HG03039 (cell line): ENCODE data around the gene AHCY.
"Not testable (repeated sequence)": the region's sequence is repeated elsewhere in the genome, so short reads cannot be mapped to it uniquely, and the experiment has no call there.

Source experiments
- ATAC-seq: cut with Tn5 transposase; IDR thresholded peaks from one replicate; pipeline ENCODE4 v1.9.1; 2021; ENCODE audit warnings: mild to moderate bottlenecking, moderate library complexity; ENCODE audit not compliant: unreplicated experiment

The AHCY gene

GRCh38 chr20:34302723-34303533 is at the start of gene AHCY:
Gene AHCY, minus strand, starts transcription at chr20:34303355. Its CDS starts 85 bp downstream, at chr20:34303270.
- peak; percentile 81 for ATAC-seq

GRCh38 chr20:34350095-34350494 is 46.9 kb upstream of the AHCY start:
- no peak for ATAC-seq

GRCh38 chr20:34347571-34347970 is 44.4 kb upstream of the AHCY start:
- no peak for ATAC-seq

- not testable (repeated sequence) for ATAC-seq
Observed at GRCh38 chr20:34346533-34346865, 43.3 kb upstream of the AHCY start.

- not testable (repeated sequence) for ATAC-seq
Observed at GRCh38 chr20:34345839-34346532, 42.8 kb upstream of the AHCY start.

GRCh38 chr20:34345402-34345736 is 42.2 kb upstream of the AHCY start:
- ATAC-seq, result no peak

- ATAC-seq, result no peak
Observed at GRCh38 chr20:34344238-34344637, 41.1 kb upstream of the AHCY start.

GRCh38 chr20:34343458-34344211 is 40.5 kb upstream of the AHCY start:
- ATAC-seq, result no peak

GRCh38 chr20:34341199-34341598 is 38.0 kb upstream of the AHCY start:
- not testable (repeated sequence) for ATAC-seq

GRCh38 chr20:34340726-34341125 is 37.6 kb upstream of the AHCY start:
- ATAC-seq, result not testable (repeated sequence)

- no peak for ATAC-seq
Observed at GRCh38 chr20:34337982-34338726, 35.0 kb upstream of the AHCY start.

GRCh38 chr20:34337544-34337943 is 34.4 kb upstream of the AHCY start:
- ATAC-seq, result no peak

GRCh38 chr20:34334654-34335407 is 31.7 kb upstream of the AHCY start:
- no peak for ATAC-seq

- no peak for ATAC-seq
Observed at GRCh38 chr20:34333786-34334185, 30.6 kb upstream of the AHCY start.

GRCh38 chr20:34332262-34332920 is 29.2 kb upstream of the AHCY start:
- ATAC-seq, result no peak

- ATAC-seq, result no peak
Observed at GRCh38 chr20:34331838-34332237, 28.7 kb upstream of the AHCY start.

- ATAC-seq, result not testable (repeated sequence)
Observed at GRCh38 chr20:34330861-34331544, 27.8 kb upstream of the AHCY start.

- no peak for ATAC-seq
Observed at GRCh38 chr20:34328928-34329677, 25.9 kb upstream of the AHCY start.
